Posterior cingulate gyrus (tissue), 11 donors: ENCODE data around the gene COLEC11.
"Not testable (repeated sequence)": the region's sequence is repeated elsewhere in the genome, so short reads cannot be mapped to it uniquely, and the experiment has no call there.

Source experiments
- DNase-seq, 10 donors: peaks; one replicate each; pipeline versions ENCODE4 v3.0.0 to v3.0.0-alpha.2; 2020 to 2021; ENCODE audit warnings: mixed read lengths in 3 of 10
- intact Hi-C: fragments of 100-400 bp; cut with DNase I; formaldehyde crosslinking; loops from one replicate; pipeline ENCODE4 v1.15.1; 2023

Gene COLEC11

GRCh38 chr2:3635171-3635974, 40.5 kb downstream of the COLEC11 start:
- DNase-seq = peak in 3 of 10 donors; percentile 10 to 80 (median 55)
- intact Hi-C loops = no loop called here

- intact Hi-C loops = not testable (repeated sequence)
- DNase-seq = peak in 6 of 10 donors; percentile 12 to 91 (median 58)
Observed at GRCh38 chr2:3635975-3636327, 41.0 kb downstream of the COLEC11 start.

- peak in 3 of 10 donors; percentile 7 to 47 (median 15) for DNase-seq
- intact Hi-C loops = no loop called here
Observed at GRCh38 chr2:3636586-3637310, 41.8 kb downstream of the COLEC11 start.

- peak in 2 of 10 donors; percentile 5 to 40 for DNase-seq
Observed at GRCh38 chr2:3637311-3637675, 42.4 kb downstream of the COLEC11 start.

GRCh38 chr2:3637692-3638455, 43.0 kb downstream of the COLEC11 start:
- DNase-seq = peak in 3 of 10 donors; percentile 12 to 75 (median 19)
- intact Hi-C loops = no loop called here

More at GRCh38 chr2:3637311-3637675, 42.4 kb downstream of the COLEC11 start:
- intact Hi-C loops = no loop called here

- DNase-seq = peak in 1 of 10 donors; percentile 49
- intact Hi-C loops = no loop called here
Observed at GRCh38 chr2:3638456-3638810, 43.5 kb downstream of the COLEC11 start.

- DNase-seq = no peak
- intact Hi-C loops = no loop called here
Observed at GRCh38 chr2:3639015-3639630, 44.2 kb downstream of the COLEC11 start.

- intact Hi-C loops = no loop called here
- no peak for DNase-seq
Observed at GRCh38 chr2:3639653-3640052, 44.7 kb downstream of the COLEC11 start.

- peak in 1 of 10 donors; percentile 73 for DNase-seq
- intact Hi-C loops = no loop called here
Observed at GRCh38 chr2:3641181-3641580, 46.3 kb downstream of the COLEC11 start.

GRCh38 chr2:3641841-3642421, 47.0 kb downstream of the COLEC11 start:
- DNase-seq = peak in 1 of 10 donors; percentile 68

GRCh38 chr2:3642521-3643215, 47.8 kb downstream of the COLEC11 start:
- intact Hi-C loops = no loop called here
- peak in 1 of 10 donors; percentile 69 for DNase-seq

More at GRCh38 chr2:3641841-3642421, 47.0 kb downstream of the COLEC11 start:
- intact Hi-C loops = no loop called here

GRCh38 chr2:3643371-3644245, 48.7 kb downstream of the COLEC11 start:
- peak in 1 of 10 donors; percentile 81 for DNase-seq
- intact Hi-C loops = no loop called here

GRCh38 chr2:3644246-3644525, 49.3 kb downstream of the COLEC11 start:
- intact Hi-C loops = no loop called here
- no peak for DNase-seq

GRCh38 chr2:3644891-3645605, 50.1 kb downstream of the COLEC11 start:
- DNase-seq = peak in 1 of 10 donors; percentile 49
- intact Hi-C loops = no loop called here

- peak in 3 of 10 donors; percentile 11 to 47 (median 43) for DNase-seq
- intact Hi-C loops = no loop called here
Observed at GRCh38 chr2:3645745-3646389, 51.0 kb downstream of the COLEC11 start.

GRCh38 chr2:3646446-3646845, 51.5 kb downstream of the COLEC11 start:
- intact Hi-C loops = no loop called here
- peak in 2 of 10 donors; percentile 48 to 66 for DNase-seq

- peak in 2 of 10 donors; percentile 43 to 59 for DNase-seq
- intact Hi-C loops = no loop called here
Observed at GRCh38 chr2:3647246-3647645, 52.3 kb downstream of the COLEC11 start.
